Activated T-cell treated with anti-CD3 and anti-CD28 coated beads for 48 hours (primary cell): ENCODE results near the gene CDHR2.
"Not testable (repeated sequence)": the region's sequence is repeated elsewhere in the genome, so short reads cannot be mapped to it uniquely, and the experiment has no call there.

Source experiments
- DNase-seq: peaks from one replicate; pipeline ENCODE4 v3.0.0-alpha.2; 2020; ENCODE audit warnings: low read depth

CDHR2 gene

DNA sequence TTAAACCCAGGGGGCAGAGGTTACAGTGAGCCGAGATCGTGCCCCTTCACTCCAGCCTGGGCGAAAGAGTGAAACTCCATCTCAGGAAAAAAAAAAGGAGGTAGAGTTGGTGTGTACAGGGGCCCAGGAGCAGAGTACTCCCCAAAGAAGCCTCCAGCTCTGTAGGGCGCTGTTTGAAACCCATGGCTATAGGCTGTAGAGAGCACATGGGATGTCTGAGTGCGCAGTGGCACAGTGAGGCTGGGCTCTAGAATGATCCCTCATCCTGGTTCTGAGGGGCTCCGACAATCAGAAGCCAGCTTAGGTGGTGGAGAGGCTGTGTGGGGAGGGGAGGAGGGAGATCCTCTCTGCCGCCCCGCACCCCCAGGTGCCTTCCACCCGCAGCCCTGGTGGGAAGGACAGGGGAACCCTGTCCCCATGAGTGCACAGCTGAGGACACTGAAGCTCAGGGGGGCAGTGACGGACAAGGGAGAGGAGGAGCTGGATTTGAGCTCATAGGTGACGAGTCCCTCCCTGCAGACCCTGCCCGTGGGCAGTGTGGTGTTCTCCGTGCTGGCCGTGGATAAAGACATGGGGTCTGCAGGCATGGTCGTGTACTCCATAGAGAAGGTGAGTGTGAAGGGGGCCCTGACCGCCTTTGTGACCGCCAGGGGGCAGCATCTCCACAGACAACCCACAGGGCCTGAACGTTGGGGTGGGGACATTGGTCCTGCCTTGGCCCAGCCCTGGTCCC, 24.6 kb downstream of the CDHR2 start:
- DNase-seq = peak; percentile 71

- no peak for DNase-seq
Observed at GRCh38 chr5:176574297-176574591, 25.1 kb downstream of the CDHR2 start.

DNA sequence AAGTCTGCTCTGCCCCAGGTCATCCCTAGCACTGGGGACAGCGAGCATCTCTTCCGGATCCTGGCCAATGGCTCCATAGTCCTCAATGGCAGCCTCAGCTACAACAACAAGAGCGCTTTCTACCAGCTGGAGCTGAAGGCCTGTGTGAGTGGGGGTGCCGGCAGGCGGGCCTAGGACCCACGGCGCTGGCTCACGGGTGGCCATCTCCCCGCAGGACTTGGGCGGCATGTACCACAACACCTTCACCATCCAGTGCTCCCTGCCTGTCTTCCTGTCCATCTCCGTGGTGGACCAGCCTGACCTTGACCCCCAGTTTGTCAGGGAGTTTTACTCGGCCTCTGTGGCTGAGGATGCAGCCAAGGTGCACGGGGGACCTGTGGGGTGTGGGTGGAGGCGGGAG, 25.9 kb downstream of the CDHR2 start:
- DNase-seq = no peak

DNA sequence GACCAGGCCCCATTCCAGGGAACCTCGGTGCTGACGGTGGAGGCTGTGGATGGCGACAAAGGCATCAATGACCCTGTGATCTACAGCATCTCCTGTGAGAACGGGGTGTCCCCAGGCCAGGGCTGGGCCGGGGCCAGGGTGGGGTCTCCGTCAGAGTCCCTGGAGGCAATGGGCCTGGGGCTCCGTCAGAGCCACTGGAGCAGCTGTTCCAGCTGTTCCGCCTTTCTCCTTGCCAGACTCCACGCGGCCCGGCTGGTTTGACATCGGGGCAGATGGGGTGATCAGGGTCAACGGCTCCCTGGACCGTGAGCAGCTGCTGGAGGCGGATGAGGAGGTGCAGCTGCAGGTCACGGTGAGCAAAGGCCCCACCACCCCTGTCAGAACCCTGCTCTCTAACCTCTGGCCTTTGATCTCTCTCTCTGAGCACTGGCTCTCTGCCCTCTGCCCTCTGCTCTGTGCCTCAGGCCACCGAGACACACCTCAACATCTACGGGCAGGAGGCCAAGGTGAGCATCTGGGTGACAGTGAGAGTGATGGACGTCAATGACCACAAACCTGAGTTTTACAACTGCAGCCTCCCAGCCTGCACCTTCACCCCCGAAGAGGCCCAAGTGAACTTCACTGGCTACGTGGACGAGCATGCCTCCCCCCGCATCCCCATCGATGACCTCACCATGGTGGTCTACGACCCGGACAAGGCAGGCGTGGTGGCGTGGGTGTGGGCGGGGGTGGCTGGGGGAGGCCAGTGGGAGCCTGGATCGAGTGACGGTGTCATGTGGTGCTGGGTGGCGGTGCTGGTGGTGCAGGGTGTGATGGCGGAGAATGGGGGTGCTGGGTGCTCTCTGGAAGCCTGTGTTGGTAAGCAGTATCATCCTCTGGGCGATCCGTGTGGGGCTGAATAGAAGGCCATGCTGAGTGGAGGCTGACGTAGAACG, 26.6 kb downstream of the CDHR2 start:
- no peak for DNase-seq

DNA sequence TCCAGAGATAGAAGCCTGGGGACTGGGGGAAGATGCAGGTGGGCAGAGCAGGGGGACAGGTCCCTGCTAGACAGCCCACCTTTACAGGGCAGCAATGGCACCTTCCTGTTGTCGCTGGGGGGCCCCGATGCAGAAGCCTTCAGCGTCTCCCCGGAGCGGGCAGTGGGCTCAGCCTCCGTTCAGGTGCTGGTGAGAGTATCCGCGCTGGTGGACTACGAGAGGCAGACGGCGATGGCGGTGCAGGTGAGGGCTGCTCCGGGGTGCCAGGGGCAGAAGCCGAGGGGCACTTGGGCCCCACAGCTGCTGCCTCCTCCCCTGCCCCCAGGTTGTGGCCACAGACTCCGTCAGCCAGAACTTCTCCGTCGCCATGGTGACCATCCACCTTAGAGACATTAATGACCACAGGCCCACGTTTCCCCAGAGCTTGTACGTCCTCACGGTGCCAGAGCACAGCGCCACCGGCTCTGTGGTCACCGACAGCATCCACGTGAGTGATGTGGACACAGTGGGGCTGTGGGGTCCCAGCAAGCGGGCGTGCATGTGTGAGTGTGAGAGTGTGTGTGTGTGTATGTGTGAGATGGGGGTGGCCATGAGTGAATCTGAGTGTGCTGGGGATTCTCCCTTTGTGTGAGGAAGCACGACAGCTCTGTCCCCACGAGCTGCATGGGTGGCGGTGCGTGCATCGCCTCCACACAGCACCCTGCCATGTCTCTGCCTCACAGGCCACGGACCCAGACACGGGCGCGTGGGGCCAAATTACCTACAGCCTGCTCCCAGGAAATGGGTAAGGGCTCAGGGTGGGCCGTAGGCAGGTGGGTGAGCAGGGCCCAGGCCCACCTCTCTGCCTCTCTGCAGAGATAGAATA, 28.4 kb downstream of the CDHR2 start:
- no peak for DNase-seq

GRCh38 chr5:176578391-176578808, 29.3 kb downstream of the CDHR2 start:
- DNase-seq = no peak

- DNase-seq = no peak
Observed at GRCh38 chr5:176579323-176579722, 30.2 kb downstream of the CDHR2 start.

GRCh38 chr5:176581361-176581760, 32.2 kb downstream of the CDHR2 start:
- DNase-seq = no peak

DNA sequence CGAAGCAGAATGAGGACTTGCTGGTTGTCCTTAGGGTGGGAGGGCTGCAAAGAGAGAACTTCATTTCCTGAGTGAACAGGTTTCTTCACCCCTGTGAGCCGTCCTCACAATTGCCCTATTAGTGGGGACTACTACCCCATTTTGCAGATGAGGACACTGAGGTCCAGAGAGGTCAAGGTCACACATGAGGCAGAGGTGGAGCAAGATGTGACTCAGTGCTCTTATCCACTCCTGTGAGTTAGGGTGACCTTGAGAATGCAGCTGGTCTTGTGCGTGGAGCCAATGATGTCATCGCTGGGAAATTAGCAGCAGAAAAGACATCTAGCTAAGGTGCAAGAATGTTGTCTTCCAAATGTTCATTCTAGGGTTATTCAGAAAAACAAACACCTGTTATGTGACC, 33.9 kb downstream of the CDHR2 start:
- DNase-seq = no peak

DNA sequence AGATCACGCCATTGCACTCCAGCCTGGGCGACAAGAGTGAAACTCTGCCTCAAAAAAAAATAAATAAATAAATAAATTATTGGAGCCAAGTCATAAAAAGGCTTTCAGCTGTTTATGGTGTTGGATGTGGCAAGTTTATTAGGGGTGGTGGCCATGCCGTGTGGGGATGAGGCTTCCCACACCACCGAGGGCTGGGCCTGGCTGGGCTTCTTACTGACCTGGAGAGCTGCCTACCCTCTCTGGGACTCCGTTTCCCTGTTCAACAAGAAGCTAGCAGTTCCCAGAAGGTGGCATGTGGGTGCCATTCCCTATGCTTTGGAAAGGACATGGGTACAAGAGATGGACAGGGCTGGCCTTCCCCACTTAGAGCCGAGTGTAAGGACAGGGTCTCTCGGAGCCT, 38.3 kb downstream of the CDHR2 start:
- no peak for DNase-seq

DNA sequence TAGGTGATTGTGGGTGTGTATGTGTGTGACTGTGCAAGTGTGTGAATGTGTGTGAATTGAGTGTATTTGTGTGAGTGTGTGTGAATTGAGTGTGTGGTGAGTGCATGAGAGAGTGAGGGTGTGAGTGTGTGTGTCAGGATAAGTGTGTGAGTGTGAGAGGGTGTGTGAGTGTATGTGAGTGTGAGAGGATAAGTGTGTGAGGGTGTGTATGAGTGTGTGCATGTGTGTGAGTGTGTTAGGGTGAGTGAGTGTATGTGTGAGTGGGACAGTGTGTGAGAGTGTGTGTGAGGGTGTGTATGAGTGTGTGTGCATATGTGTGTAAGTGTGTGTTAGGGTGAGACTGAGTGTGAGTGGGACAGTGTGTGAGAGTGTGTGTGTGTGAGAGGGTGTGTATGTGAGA, 39.2 kb downstream of the CDHR2 start:
- DNase-seq = no peak

DNA sequence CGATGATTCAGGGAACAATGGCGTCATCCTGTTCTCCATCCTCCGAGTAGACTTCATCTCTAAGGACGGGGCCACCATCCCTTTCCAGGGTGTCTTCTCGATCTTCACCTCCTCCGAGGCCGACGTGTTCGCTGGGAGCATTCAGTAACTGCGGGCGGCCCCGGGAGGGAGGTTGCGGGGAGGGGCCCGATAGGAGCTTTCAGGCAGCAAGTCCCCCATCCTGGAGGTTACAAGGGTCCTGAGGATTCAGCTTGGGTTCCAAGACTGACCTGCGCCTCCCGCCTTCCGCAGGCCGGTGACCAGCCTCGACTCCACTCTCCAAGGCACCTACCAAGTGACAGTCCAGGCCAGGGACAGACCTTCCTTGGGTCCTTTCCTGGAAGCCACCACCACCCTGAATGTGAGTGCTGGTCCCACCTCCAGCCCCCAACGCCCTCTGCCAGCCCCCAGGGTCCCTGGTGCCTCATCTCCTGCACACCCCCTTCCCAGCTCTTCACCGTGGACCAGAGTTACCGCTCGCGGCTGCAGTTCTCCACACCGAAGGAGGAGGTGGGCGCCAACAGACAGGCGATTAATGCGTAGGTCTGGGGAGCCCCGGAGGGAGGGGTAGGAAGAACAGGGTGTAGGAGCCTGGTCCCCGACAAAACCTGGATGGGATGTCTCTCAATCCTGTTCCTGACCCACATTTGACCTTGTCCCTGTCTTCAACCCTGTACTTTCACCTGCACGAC, 40.1 kb downstream of the CDHR2 start:
- DNase-seq = no peak

DNA sequence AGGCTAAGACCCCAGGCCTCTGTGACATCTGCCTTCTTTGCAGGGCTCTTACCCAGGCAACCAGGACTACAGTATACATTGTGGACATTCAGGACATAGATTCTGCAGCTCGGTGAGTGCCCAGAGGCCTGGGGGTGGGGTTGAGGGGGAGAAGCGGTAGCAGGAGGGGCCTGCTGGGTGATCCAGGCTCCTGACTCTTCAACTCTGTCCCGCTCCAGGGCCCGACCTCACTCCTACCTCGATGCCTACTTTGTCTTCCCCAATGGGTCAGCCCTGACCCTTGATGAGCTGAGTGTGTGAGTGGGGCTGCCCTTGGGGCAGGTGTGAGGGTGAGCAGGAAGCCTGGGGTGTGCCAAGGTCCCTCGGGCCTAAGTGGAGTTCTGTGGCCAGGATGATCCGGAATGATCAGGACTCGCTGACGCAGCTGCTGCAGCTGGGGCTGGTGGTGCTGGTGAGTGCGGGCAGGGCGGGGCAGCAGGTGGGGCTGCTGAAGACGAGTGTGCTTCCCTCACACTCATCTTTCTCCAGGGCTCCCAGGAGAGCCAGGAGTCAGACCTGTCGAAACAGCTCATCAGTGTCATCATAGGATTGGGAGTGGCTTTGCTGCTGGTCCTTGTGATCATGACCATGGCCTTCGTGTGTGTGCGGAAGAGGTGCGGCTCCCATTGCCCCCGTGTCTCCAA, 41.0 kb downstream of the CDHR2 start:
- DNase-seq = no peak

GRCh38 chr5:176591667-176592066, 42.5 kb downstream of the CDHR2 start:
- DNase-seq = not testable (repeated sequence)

- no peak for DNase-seq
Observed at GRCh38 chr5:176592573-176592972, 43.4 kb downstream of the CDHR2 start.

- no peak for DNase-seq
Observed at GRCh38 chr5:176593273-176593869, 44.2 kb downstream of the CDHR2 start.

- no peak for DNase-seq
Observed at GRCh38 chr5:176594554-176594953, 45.4 kb downstream of the CDHR2 start.

- no peak for DNase-seq
Observed at GRCh38 chr5:176595386-176595943, 46.3 kb downstream of the CDHR2 start.

- no peak for DNase-seq
Observed at GRCh38 chr5:176596069-176596644, 47.0 kb downstream of the CDHR2 start.
